ENCODE measurements around the gene PROC. TPM values are rescaled to one million over a fixed set of nuclear protein-coding genes. Genes with fewer than 3 reads are reported as not detected.

Gene PROC
- polyA plus RNA-seq, 10 donors: 0.10 to 0.55 (median 0.50) TPM; not detected in 3

DNA sequence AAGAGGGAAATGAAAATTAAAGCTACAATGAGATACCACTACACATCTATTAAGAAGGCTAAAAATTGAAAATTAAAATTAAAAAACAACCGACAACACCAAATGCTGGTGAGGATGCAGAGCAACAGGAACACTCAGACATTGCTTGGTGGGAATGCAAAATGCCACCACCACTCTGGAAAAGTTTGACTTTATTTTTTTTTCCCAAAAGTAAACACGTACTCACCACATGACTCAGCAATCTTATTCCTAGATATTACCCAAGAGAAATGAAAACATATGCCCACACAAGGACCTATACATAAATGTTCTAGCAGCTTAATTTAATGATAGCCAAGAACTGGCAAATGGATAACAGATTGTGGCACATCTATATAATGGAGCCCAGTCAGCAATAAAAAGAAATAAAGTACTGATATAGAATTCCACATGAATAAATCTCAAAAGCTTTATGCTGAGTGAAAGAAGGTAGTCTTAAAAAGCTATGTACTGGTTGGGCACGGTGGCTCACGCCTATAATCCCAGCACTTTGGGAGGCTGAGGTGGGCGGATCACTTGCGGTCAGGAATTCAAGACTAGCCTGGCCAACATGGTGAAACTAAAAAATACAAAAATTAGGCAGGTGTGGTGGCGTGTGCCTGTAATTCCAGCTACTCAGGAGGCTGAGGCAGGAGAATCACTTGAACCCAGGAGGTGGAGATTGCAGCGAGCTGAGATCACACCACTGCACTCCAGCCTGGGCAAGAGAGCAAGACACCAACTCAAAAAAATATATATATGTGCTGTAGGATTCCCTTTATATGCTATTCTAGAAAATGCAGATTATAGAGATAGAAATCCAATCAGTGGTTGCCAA, 4.2 kb upstream of the PROC start:
- DNase-seq: no peak

GRCh38 chr2:127414638-127415592, 3.3 kb upstream of the PROC start:
- DNase-seq: no peak

DNA sequence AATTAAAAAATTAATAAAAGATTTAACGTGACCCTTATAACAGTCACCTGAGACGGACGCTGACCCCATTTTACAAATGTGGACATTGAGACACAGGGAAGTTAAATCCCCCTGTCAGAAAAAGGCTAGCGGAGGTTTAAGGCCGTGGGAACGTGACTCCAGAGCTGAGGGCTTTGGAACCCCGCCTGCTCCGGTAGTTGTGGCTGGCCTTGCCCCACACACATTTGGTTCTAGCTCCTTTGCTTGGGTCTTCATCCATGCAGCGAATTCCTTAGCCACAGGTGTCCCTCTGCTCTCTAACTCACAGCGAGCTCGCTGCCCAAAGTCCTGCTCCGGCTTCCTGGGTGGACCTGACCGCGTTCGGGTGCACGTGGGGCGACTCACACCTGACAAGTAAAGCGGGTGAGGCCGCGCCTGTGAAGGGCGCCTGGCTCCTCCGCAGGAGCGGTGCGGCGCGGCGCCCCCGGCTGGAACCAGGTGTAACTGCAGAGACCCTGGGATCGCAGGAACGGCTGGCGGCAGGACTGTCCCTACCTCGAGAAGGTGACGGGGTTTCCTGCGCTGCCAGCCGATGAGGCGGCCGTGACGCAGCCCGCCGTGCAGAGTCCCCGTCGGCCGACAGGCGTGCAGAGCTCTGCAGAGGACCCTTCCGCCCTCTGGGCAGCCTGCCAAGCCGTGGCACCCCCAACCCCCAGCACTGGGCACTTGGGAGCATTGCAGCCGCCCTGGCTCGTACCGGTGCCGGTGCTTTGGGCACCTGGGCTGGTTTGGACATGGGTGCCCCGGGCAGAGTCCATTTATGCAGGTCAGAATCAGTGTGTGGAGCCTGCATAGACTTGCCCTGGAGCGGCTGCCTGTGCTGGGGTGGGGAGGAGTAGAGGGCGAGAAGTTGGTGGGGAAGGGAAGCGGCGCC, 2.4 kb upstream of the PROC start:
- peak in 1 of 3 donors; percentile 62 for DNase-seq

- no peak for DNase-seq
Measured at GRCh38 chr2:127416506-127417001, 1.7 kb upstream of the PROC start.

- DNase-seq: no peak
Measured at GRCh38 chr2:127417406-127417805, 821 bp upstream of the PROC start.

DNA sequence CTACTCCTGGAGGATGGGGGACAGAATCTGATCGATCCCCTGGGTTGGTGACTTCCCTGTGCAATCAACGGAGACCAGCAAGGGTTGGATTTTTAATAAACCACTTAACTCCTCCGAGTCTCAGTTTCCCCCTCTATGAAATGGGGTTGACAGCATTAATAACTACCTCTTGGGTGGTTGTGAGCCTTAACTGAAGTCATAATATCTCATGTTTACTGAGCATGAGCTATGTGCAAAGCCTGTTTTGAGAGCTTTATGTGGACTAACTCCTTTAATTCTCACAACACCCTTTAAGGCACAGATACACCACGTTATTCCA, 844 bp downstream of the PROC start:
- no peak for DNase-seq

GRCh38 chr2:127419448-127420038, 1.3 kb downstream of the PROC start:
- DNase-seq: no peak

DNA sequence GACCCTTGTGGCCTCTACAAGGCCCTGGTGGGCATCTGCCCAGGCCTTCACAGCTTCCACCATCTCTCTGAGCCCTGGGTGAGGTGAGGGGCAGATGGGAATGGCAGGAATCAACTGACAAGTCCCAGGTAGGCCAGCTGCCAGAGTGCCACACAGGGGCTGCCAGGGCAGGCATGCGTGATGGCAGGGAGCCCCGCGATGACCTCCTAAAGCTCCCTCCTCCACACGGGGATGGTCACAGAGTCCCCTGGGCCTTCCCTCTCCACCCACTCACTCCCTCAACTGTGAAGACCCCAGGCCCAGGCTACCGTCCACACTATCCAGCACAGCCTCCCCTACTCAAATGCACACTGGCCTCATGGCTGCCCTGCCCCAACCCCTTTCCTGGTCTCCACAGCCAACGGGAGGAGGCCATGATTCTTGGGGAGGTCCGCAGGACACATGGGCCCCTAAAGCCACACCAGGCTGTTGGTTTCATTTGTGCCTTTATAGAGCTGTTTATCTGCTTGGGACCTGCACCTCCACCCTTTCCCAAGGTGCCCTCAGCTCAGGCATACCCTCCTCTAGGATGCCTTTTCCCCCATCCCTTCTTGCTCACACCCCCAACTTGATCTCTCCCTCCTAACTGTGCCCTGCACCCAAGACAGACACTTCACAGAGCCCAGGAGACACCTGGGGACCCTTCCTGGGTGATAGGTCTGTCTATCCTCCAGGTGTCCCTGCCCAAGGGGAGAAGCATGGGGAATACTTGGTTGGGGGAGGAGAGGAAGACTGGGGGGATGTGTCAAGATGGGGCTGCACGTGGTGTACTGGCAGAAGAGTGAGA, 2.0 kb downstream of the PROC start:
- no peak for DNase-seq

DNA sequence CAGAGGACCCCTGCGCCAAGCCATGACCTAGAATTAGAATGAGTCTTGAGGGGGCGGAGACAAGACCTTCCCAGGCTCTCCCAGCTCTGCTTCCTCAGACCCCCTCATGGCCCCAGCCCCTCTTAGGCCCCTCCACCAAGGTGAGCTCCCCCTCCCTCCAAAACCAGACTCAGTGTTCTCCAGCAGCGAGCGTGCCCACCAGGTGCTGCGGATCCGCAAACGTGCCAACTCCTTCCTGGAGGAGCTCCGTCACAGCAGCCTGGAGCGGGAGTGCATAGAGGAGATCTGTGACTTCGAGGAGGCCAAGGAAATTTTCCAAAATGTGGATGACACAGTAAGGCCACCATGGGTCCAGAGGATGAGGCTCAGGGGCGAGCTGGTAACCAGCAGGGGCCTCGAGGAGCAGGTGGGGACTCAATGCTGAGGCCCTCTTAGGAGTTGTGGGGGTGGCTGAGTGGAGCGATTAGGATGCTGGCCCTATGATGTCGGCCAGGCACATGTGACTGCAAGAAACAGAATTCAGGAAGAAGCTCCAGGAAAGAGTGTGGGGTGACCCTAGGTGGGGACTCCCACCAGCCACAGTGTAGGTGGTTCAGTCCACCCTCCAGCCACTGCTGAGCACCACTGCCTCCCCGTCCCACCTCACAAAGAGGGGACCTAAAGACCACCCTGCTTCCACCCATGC, 3.0 kb downstream of the PROC start:
- no peak for DNase-seq

DNA sequence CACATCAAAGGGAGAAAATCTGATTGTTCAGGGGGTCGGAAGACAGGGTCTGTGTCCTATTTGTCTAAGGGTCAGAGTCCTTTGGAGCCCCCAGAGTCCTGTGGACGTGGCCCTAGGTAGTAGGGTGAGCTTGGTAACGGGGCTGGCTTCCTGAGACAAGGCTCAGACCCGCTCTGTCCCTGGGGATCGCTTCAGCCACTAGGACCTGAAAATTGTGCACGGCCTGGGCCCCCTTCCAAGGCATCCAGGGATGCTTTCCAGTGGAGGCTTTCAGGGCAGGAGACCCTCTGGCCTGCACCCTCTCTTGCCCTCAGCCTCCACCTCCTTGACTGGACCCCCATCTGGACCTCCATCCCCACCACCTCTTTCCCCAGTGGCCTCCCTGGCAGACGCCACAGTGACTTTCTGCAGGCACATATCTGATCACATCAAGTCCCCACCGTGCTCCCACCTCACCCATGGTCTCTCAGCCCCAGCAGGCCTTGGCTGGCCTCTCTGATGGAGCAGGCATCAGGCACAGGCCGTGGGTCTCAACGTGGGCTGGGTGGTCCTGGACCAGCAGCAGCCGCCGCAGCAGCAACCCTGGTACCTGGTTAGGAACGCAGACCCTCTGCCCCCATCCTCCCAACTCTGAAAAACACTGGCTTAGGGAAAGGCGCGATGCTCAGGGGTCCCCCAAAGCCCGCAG, 3.8 kb downstream of the PROC start:
- DNase-seq: no peak

- DNase-seq: no peak
Measured at GRCh38 chr2:127422559-127423477, 4.6 kb downstream of the PROC start.

- no peak for DNase-seq
Measured at GRCh38 chr2:127423478-127423843, 5.2 kb downstream of the PROC start.

- DNase-seq: no peak
Measured at GRCh38 chr2:127423880-127424279, 5.7 kb downstream of the PROC start.

GRCh38 chr2:127424598-127425520, 6.6 kb downstream of the PROC start:
- no peak for DNase-seq

DNA sequence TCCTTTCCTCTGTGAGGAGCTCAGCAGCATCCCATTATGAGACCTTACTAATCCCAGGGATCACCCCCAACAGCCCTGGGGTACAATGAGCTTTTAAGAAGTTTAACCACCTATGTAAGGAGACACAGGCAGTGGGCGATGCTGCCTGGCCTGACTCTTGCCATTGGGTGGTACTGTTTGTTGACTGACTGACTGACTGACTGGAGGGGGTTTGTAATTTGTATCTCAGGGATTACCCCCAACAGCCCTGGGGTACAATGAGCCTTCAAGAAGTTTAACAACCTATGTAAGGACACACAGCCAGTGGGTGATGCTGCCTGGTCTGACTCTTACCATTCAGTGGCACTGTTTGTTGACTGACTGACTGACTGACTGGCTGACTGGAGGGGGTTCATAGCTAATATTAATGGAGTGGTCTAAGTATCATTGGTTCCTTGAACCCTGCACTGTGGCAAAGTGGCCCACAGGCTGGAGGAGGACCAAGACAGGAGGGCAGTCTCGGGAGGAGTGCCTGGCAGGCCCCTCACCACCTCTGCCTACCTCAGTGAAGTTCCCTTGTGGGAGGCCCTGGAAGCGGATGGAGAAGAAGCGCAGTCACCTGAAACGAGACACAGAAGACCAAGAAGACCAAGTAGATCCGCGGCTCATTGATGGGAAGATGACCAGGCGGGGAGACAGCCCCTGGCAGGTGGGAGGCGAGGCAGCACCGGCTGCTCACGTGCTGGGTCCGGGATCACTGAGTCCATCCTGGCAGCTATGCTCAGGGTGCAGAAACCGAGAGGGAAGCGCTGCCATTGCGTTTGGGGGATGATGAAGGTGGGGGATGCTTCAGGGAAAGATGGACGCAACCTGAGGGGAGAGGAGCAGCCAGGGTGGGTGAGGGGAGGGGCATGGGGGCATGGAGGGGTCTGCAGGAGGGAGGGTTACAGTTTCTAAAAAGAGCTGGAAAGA, 7.6 kb downstream of the PROC start:
- DNase-seq: no peak
